ENCODE measurements around the gene WDR70. TPM values are rescaled to one million over a fixed set of nuclear protein-coding genes. Genes with fewer than 3 reads are reported as not detected.

The WDR70 gene
- total and polyA plus RNA-seq, 10 of the 15 experiments (the other 5 are each of a cell fraction or from before 2014, with no cell fraction given) = 10.9 to 33.6 (median 29.1) TPM

- Histone ChIP-seq H4K20me1 (ENCODE audit: control insufficient read depth, insufficient read depth) (no peaks in the 10 kb centered on the region), H3K9me3 (replicated peaks; ENCODE audit: control insufficient read depth, insufficient read depth, low read length) (no peaks in the 10 kb centered on the region), H3K9ac (ENCODE audit: control insufficient read depth, insufficient read depth, low read length) (no peak overlapping the region), H3K27ac (ENCODE audit: control insufficient read depth, insufficient read depth) (no peak overlapping the region), H3K36me3 (ENCODE audit: control insufficient read depth in 2 of 2, insufficient read depth in 2 of 2, low read length in 1 of 2) (no peaks in the 10 kb centered on the region), H2AFZ (ENCODE audit: control insufficient read depth, low read depth, low read length) (no peak overlapping the region), H3K79me2 (ENCODE audit: control insufficient read depth, insufficient read depth, low read length) (no peaks in the 10 kb centered on the region), H3K27me3 (replicated peaks in 1 of 2; ENCODE audit: control insufficient read depth in 2 of 2, insufficient read depth in 2 of 2, low read length in 1 of 2) (no peaks in the 10 kb centered on the region), H3K4me1 (ENCODE audit: control insufficient read depth, insufficient read depth, low read length) (no peaks in the 10 kb centered on the region), H3K4me3 (no peak overlapping the region), H3K4me2 (ENCODE audit: control insufficient read depth, insufficient read depth) (no peak overlapping the region)
- FAIRE-seq (no peak), DNase-seq (ENCODE audit: low read depth, low spot score) (no peak), ATAC-seq (no peak)
- CTCF ChIA-PET = interaction anchor here (1.1 kb wide), 1 partner anchor 19 kb away, joined by 3 read pairs; no protein-coding TSS in a partner anchor
- RAD21 ChIA-PET (ENCODE audit: unreplicated experiment) = no interaction called here
- intact Hi-C loops (cut with micrococcal nuclease; ENCODE audit: unreplicated experiment) = no loop called here
- BruUV-seq (replicated peaks) = no TSS peak
- TF ChIP-seq ZNF207 (IDR thresholded peaks at IDR 0.05; ENCODE audit: borderline replicate concordance) (no peak), GABPA (IDR thresholded peaks at IDR 0.05; ENCODE audit: low read depth) (no peak), RUNX3 (IDR thresholded peaks at IDR 0.05; ENCODE audit: low read length) (no peak), POU2F2 (IDR thresholded peaks at IDR 0.05; ENCODE audit: borderline replicate concordance, low read depth, low read length) (no peak), MTA3 (IDR thresholded peaks at IDR 0.05; ENCODE audit: borderline replicate concordance, low read length) (no peak), CEBPZ (IDR thresholded peaks at IDR 0.05; ENCODE audit: low read depth, low read length) (no peak), RFX5 (IDR thresholded peaks at IDR 0.05; ENCODE audit: low read depth, low read length) (no peak), ZBTB4 (CRISPR knock-in tag; IDR thresholded peaks at IDR 0.05) (no peak), NFYB (IDR thresholded peaks at IDR 0.05; ENCODE audit: insufficient read depth, low read depth, low read length) (no peak)
- 97% methylated on average over 4 of the region's 4 CpGs for WGBS (ENCODE audit: insufficient coverage, insufficient replicate concordance, low lambda C conversion rate, missing lambda C conversion rate)
- POLR2A ChIA-PET = no interaction called here
- SMC1A ChIA-PET (ENCODE audit: uncharacterized antibody, unreplicated experiment) = no interaction called here
- in situ Hi-C loops (cut with MboI) = no loop called here
Measured at GRCh38 chr5:37703841-37704241, 324.7 kb downstream of the WDR70 start.

Measured in GM12878 (cell line).